Fibroblast of skin of right quadriceps (primary cell): ENCODE results near the gene BRF1.

ENCODE experiments used
- DNase-seq: peaks from one replicate; pipeline ENCODE4 v3.0.0-alpha.2; 2013

The BRF1 gene

DNA sequence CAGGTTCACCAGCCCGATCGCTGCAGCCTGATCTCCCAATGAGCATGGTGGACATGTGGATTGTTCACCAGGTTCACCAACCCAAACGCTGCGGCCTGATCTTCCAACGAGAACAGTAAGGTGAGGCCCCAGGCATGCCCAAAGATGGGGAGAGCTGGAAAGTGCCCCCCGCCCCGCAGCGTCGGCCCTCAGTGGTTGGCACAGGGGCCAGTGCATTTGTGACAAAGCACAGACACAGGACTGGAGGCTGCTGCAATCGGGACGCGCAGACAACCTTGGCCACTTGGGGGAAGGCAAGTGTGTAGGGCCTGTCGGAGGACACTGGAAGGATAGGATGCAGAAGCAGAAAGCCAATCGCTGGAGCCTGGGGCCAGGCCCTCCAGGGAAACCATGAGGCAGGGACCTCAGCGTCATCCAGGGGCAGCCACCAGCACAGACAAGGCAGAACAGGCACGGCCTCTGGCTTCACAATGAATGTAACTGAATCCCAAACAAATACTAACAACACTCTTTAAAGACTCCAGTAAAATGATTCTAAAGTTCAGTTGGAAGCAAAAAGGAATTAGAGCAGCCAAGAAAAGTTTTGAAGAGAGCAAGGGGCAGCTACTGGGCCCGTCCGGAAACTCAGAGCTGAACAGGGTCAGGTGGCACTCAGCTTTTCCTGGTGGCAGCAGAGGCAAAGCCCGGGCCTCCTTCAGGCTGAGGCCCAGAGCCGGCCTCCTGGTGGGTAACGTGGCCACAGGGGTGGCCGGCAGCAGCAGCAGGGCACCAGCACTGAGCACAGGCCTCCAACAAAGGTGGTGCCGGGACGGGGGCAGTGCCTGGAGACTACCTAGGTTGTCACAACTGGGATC is 13.3 kb downstream of the BRF1 start:
- no peak for DNase-seq

DNA sequence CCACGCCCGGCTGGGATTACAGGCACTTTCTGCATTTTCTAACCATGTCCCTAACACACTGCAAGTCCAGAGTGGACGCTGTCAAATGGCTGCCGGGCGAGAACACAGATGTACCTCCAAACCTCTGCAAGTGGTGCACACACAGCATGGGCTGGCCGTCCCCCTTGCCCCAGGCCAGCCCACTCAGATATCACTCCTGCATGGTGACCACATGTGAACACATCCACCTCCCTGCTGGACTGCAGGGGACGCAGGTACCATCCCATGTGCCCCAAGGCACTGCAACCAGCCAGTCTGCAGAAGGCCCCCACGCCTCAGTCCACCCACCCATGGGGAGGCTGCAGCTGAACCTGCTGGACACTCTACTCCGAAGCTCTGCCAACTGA is 14.0 kb downstream of the BRF1 start:
- no peak for DNase-seq

DNA sequence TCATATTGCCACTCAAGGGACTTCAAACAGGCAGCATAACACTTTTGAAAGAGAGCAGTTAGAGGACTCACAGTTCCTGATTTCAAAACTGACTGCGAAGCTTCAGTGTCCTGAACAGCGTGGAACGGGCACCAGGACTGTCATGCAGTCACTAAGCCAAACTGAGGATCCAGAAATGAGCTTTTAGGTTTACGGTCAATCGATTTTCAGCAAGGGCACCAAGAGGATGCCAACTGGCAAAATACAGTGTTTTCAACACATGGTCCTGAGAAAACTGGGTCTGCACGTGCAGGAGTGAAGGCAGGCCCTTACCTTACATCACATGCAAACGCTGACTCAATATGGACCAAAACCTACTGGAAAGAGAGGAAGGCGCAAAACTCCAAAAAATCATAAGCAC is 15.6 kb downstream of the BRF1 start:
- no peak for DNase-seq

DNA sequence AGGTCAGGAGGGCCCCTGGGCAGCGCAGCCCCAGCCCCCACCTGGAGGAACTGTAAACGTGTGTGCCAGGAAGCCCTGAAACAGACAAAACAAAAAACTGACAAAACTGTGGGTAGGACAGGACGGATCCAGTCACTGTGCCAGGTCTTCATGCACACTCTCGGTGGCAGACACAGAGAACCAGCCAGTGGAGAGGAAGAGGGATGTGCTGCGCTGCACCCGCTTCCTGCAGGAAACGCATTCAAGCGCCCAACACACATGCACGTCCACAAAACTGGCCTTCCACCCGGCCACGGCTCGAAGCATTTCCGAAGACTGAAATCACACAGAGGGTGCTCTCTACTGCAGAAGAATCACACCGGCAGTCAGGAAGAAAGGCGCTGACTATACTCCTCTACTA is 16.9 kb downstream of the BRF1 start:
- DNase-seq, result no peak

DNA sequence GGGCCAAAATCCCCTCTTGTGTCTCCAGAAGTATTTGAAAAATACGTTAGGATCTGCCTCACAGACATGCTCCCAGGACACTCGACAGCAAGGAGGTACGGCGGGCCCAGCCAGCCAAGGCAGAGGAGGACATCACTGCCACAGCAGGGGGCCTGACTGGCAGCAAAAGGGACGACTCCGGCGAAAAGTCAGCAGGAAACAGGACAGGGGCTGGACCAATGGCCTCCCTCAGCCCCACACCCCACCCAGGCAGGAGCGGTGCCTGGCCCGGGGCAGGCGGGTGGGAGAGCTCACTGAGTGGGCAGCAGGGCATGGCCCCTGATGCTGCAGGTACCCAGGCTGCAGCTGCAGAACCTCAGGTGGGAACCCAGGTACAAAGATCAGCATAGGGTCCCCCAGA is 17.8 kb downstream of the BRF1 start:
- no peak for DNase-seq

DNA sequence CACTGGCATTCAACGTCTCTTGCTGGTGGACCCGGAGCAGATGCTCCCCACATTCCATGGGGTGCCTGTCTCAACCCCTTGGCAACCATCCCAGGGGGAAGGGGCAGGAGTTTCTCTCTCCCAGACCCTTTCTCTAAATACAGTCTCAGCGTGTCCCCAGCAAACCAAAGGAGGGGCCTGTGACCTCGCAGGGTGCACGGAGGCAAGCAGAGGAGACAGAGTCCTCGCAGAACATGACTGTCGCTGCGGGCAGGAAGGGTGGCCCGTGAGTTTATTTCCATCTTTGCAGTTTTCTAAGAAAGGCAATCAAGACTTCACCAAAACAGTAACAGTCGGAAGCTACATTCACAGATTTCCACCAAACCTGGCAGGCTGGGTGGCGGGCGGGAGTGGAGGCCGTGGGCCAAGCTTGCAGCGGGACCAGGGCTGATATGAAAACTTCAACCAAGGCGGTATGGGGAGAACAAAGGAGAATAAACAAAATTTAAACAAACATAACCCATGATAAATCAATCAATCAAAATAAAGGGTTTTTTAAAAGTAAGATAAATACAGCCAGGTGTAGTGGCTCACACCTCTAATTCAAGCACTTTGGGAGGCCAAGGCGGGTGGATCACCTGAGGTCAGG is 18.6 kb downstream of the BRF1 start:
- DNase-seq, result no peak

DNA sequence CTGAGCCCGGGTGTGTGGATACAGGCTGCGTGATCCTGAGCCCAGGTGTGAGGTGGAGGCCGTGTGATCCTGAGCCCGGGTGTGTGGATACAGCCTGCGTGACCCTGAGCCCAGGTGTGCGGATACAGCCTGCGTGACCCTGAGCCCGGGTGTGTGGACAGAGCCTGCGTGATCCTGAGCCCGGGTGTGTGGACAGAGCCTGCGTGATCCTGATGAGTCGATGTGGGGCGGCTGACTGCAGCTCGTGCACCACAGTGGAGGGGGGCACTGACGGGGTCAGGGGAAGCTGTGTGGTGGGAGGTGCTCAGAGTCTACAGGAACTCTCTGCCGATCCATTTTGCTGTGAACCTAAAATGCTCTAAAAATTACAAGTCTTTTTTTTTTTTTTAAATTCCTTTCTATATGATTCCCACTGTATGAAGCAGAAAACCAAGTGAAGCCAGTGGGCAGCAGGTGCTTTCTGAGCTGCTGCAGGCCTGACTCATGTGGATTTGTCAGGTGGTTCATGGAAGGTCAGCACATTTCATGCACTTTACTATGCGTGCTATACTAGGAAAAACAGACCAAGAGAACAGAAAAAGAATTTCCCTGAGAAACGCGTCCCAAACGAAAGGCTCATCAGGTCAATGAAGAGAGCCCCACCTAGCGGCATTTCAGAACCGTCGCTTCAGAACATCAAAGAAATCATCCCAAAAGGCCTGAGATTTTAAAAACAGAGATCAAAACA is 19.3 kb downstream of the BRF1 start:
- peak; percentile 62 for DNase-seq

DNA sequence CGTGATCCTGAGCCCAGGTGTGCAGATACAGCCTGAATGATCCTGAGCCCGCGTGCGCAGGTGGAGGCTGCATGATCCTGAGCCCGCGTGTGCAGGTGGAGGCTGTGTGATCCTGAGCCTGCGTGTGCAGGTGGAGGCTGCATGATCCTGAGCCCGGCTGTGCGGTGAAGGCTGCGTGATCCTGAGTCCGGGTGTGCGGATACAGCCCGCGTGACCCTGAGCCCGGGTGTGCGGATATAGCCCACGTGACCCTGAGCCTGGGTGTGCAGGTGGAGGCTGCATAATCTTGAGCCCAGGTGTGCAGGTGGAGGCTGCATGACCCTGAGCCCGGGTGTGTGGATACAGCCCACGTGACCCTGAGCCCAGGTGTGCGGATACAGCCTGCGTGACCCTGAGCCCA is 20.3 kb downstream of the BRF1 start:
- DNase-seq, result no peak

DNA sequence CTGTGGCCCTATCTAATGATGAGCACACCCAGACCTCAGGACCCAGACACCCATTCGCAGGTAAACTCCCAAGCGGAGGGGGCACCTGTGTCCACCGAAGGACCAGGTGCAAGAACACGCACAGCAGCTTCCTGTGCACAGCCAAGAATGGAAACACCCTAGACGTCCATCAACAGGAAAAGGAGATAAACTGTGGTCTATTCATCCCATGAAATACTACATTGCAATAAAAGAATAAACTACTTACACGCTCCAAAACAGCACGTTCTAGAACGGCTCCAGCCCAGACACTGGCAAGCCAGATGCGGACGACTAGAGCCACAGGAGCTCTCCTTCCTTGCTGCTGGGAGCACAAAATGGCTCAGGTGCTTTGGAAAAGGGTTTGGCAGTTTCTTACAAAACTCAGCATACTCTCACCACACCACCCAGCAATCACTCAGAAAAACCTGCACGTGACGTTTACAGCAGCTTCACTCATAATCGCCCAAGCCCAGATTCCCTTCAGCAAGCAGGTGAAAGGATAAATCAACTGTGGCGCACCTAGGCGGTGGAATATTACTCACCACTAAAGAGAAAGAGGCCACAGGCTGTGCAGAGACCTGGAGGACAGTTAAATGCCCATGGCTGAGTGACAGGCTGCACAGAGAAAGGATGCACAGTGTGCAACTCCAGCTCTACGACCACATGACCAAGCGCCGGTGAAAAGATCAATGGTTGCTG is 21.0 kb downstream of the BRF1 start:
- no peak for DNase-seq

DNA sequence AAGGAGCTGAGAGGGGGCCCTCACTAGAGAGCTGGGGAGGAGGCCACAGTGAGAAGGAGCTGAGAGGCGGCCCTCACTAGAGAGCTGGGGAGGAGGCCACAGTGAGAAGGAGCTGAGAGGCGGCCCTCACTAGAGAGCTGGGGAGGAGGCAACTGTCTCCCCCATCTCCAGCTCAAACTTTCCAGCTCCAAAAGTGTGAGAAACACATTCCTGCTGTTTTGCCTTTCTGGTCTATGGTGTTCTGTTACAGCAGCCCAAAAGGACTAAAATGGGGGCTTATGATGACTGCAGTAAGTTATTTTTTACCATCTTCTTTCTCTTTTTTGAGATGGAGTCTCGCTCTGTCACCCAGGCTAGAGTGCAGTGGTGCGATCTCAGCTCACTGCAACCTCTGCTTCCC is 23.4 kb downstream of the BRF1 start:
- peak; percentile 20 for DNase-seq

DNA sequence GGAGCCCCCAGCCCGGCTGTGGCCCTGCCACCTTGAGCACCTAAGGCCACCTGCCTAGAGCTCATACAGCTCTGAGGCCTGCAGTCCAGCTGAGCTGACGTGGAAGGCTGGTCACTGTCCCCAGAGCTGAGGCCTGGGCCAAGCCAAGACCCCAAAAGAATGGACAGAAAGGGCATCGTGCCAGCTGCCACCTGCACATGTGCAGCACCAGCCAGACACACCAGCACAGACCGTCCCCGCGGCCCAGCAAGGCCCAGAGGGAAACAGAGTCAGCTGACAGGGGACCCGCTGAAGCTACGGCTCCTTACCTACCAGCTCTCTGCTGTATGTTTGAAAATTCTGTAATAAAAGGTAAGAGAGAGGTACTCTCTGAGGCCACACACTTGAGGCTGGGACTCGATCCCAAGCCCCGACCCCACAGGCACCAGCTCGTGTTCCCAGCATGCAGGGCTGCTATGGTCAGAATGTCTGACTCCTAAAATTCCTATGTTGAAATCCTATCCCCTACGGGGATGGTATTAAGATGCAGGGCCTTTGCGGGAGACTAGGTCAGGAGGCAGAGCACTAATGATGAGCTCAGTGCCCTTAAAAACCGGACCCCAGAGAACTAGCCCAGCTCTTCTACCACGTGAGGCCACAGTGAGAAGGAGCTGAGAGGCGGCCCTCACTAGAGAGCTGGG is 25.4 kb downstream of the BRF1 start:
- peak; percentile 67 for DNase-seq

DNA sequence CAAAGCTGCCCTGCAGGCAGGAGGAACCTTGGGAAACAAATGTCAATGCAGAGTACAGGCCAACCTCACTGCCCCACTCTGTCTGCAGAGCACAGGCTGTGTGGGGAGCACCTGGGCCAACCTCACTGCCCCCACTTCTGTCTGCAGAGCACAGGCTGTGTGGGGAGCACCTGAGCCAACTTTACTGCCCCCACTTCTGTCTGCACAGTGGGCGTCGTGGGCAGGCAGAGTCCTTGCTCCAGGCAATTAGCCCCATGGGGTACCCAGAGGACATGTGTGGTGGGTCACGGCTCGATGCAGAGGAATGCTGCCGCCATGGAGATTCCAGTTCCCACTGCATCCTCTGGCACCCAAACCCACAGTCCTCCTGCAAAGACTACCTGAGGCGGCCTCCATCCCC is 26.2 kb downstream of the BRF1 start:
- no peak for DNase-seq

DNA sequence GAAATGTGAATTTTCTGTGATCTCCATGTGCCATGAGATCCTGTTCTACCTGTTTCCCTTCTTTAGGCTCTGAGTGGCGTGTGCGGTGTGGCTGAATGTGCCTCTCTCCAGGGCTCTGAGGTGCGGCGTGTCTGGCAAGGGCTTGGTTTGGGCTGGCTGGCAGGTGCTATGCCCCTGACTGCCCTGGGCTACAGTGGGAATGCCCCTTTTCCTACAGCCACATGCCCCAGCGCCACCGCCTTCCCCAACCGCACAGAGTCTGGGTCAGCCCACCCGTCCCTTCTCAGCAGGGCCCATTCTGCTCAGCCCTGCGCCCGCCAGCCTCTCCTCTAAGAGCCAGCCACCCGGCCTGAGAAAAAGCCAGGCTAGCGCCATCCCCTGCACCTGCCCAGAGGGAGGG is 27.7 kb downstream of the BRF1 start:
- DNase-seq, result no peak

DNA sequence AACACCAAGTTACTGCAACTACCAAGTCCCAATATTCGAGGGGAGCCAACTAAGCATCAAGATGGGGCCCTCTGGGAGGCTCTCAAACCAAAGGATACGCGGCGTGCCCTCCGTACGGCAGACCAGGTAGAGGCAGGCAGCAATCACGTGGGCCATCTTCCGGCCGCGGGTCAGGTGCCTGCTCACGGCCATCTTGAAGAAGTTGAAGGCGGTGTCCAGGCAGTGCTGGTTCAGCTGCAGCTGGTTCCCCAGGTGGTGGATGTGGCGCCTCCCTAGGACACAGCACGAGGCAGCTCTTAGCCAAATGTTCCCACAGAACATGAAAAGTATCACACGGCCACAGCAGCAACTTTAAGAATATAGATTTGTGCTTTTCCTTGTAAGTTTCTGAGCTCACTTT is 28.2 kb downstream of the BRF1 start:
- no peak for DNase-seq

DNA sequence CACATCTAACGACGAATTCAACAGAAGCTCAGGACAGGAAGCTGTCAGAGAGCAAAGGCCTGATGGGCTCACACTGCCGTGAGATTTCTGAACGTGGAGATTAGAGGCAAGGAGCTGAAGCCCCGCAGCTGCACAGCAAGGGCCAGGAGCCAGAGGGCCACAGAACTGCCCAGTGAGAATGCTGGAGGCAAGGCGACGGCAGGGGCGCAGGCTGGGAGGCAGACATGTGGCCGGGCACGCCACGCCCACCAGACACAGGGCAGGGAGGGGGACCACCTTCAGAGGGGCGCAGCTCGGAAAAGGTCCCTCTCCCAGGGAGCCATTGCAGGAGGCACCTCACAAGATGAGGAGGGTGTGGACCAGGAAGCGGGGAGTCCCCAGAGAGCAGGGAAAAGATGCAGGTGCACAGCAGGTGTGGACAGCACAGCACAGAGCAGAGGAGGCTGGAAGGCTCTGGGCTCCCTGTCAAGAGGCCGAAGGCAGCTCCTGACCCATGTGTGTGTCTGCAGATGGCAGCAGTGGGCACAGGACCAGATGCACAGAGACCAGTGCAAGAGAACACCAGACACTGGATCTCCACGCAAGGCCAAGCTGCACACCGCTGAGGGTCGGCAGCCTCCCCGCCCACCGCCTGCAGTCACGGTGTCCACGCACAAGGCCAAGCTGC is 29.4 kb downstream of the BRF1 start:
- no peak for DNase-seq

DNA sequence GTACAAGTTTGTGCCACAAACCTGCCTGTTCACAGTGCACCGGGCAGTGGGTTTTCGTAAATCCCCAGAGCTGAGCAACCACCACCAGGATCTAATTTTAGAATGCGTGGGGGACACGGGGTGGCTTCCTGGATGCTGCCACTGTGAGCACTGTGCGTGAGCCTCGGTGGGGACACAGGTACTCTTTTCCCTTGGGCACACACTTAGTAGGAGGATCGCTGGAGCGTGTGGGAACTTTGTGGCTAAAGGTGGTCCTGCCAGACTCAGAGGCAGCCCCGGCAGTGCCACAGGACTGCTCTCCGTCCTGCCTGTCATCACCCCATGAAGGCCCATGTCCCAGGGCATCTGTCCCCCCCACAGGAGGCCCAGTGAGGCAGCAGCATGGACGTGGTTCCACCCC is 31.4 kb downstream of the BRF1 start:
- no peak for DNase-seq

DNA sequence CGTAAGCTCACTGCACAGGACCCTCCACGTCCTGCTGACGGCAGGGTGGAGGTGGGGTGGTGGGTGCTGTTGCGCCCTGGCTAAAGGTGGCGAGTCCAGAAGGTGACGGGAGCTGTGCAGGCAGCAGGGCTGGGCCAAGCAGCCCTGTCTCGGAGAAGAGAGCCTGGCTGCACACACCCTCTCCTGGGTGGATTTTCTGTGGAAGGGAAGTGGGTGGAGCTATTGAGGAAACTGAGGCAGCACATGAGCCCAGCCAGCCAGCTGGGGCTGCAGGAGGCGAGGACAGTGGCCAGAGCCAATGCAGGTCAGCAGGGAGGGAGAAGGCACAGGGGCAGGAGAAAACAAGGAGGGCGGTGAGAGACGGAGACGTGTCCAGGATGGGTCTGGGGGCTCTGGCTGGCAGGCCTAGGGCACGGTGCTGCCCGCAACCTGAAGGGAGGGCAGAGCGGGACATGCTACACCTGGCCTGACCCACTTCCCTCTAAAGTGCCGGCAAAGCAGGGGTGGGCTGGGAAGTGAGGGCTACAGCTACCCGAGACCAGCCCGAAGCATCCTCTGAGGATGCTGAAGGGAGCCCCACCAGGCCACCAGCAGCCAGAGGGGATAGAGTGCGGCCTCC is 32.0 kb downstream of the BRF1 start:
- no peak for DNase-seq

DNA sequence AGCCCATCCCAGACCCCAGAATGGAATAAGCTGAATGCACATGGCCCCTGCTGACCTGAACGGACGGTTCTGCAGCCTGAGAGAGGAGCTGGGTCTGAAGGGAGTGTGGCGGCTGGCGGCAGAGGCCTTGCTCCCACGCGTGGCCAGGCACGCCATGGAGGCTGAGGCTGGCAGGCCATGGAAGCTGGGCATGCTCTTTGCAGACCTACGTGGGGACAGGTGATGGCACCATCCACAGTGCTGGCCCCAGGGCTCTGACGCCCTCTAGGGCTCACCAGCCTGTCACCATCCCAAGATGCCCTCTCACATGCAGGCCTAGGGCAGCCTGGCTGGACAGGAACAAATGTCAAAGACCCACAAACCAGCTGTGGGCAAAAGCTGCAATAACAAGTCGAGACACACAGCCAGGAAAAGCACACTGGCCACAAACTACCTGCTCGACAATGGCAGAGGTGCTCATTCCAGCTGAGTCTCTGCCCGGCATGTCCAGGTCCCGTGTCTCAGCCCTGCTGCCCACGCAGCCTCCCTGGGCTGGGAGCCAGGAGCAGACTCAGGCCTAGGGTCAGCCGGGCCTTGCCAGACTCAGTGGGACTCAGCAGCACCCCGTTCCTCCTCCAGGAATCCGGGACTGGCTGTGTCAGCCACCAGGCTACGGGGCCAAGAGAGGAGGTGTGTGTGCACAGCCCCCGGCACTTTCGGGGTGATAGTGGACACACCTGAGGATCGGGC is 32.8 kb downstream of the BRF1 start:
- DNase-seq, result no peak

DNA sequence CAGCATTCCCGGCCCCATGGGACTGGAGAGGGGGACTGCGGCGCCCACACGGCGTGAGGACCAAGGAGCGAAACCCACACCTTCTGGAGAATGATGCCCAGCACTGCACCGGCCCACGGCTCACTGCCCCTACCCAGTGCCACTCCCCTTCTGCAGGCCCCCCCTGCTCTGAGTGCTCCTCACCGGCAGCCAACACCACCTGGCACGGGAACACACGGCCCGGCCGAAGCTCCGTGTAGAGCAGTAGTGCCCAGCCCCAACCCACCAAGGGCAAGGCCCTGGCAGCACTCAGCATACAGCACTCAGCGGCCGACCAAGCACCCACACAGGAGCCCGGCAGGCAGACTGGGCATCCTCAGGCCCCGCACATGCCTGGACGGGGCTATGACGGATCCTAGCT is 39.0 kb downstream of the BRF1 start:
- no peak for DNase-seq

DNA sequence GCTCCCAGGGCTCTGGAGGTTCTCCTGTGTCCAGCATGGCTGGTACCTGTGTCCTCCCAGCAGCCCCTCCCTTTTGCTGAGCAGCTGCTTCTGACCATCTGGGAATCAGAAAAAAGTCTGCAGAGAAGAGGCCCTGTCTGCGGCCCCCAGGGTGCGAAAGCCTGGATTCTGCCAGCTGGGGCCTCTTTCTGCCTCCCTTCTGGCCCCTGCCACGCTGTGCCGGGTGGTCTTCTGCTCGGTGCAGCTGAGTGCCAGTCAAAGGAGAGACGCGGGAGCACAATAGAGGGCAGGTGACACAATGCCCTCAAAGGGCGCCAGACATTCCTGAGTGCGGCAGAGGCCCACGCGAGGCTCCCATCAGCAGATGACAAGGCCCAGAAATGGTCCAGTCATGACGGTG is 39.8 kb downstream of the BRF1 start:
- DNase-seq, result no peak

DNA sequence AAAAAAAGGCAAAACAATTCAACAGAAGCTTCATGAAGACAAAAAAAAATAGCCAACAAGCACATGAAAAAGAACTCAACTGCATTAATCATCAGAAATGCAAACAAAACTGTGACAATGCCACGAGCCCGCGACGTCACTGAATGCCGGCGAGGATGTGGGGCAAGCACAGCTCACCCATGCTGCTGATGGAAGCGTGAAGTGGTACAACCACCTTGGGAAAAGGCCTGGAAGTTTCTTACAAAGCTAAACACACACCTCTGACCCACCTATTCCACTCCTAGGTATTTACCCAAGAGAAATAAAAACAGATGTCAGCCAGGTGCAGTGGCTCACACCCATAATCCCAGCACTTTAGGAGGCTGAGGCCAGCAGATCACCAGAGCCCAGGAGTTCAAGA is 42.0 kb downstream of the BRF1 start:
- DNase-seq, result no peak
